SK-N-SH (cell line): ENCODE measurements around the gene SMG1. TPM values are rescaled to one million over a fixed set of nuclear protein-coding genes. Genes with fewer than 3 reads are reported as not detected.

Experiments used
- CTCF ChIA-PET: fragments of 300-600, 350-600 bp; formaldehyde crosslinking; extraction: SDS; loops from one replicate; lab custom pipeline; 2021; lab: Yijun Ruan, JAX
- POLR2A ChIA-PET: fragments of 350-600 bp; sonication (Branson Sonifier 250); formaldehyde crosslinking; extraction: SDS; loops from one replicate; lab custom pipeline; 2020; ENCODE audit warnings: antibody characterized with exemption, inconsistent platforms; lab: Yijun Ruan, JAX
- DNase-seq: peaks from one replicate; pipeline ENCODE4 v3.0.0; 2012
- H2AFZ ChIP-seq: fragments of 200-600 bp; sonication (generic); 2 replicates; pipeline ENCODE4 v1.8.1; 2016; ENCODE audit warnings: antibody characterized with exemption, mild to moderate bottlenecking, low read depth
- H3F3A ChIP-seq: fragments of 200-600 bp; sonication (generic); replicated peaks from 2 replicates; pipeline ENCODE3; 2016; ENCODE audit warnings: antibody characterized with exemption, mild to moderate bottlenecking; ENCODE audit not compliant: insufficient read depth
- H3K27ac ChIP-seq, 2 experiments: fragments of 200-500 bp in 1 of 2; fragments of 200-600 bp in 1 of 2; sonication (Bioruptor generic) in 1 of 2; sonication (generic), shearing (Covaris generic) in 1 of 2; 2 replicates each; pipeline versions ENCODE4 v1.5.1 to v1.6.1; 2014 to 2016; ENCODE audit warnings: low read depth in 2 of 2, inconsistent platforms in 1 of 2, low read length in 1 of 2, mild to moderate bottlenecking in 1 of 2, mixed read lengths in 1 of 2
- H3K27me3 ChIP-seq: fragments of 200-600 bp; sonication (generic), shearing (Covaris generic); 2 replicates; pipeline ENCODE4 v1.6.1; 2016; ENCODE audit warnings: mixed run types; ENCODE audit not compliant: insufficient read depth
- H3K36me3 ChIP-seq, 2 experiments: fragments of 200-500 bp in 1 of 2; fragments of 200-600 bp in 1 of 2; sonication (Bioruptor generic) in 1 of 2; sonication (generic) in 1 of 2; replicated peaks in 1 of 2; 2 replicates each; pipeline versions ENCODE3 to v1.5.1; 2014 to 2016; ENCODE audit warnings: low read length in 1 of 2, mild to moderate bottlenecking in 1 of 2; ENCODE audit not compliant: insufficient read depth in 2 of 2, control insufficient read depth in 1 of 2
- H3K4me1 ChIP-seq, 2 experiments: fragments of 200-500 bp in 1 of 2; fragments of 200-600 bp in 1 of 2; sonication (Bioruptor generic) in 1 of 2; sonication (generic), shearing (Covaris generic) in 1 of 2; 2 replicates each; pipeline versions ENCODE4 v1.5.1 to v1.6.1; 2014 to 2016; ENCODE audit warnings: low read depth in 1 of 2, low read length in 1 of 2, mixed run types in 1 of 2; ENCODE audit not compliant: insufficient read depth in 2 of 2, control insufficient read depth in 1 of 2
- H3K4me2 ChIP-seq: fragments of 200-600 bp; sonication (generic), shearing (Covaris generic); 2 replicates; pipeline ENCODE4 v1.6.1; 2017; ENCODE audit warnings: mixed run types
- H3K4me3 ChIP-seq, 2 experiments: fragments of 200-500 bp in 1 of 2; fragments of 200-600 bp in 1 of 2; sonication (Bioruptor generic) in 1 of 2; sonication (generic), shearing (Covaris generic) in 1 of 2; 2 replicates each; pipeline versions ENCODE4 v1.5.1 to v1.8.1; 2014 to 2016; ENCODE audit warnings: low read depth in 2 of 2, inconsistent platforms in 1 of 2, low read length in 1 of 2, mild to moderate bottlenecking in 1 of 2, mixed read lengths in 1 of 2, moderate library complexity in 1 of 2
- H3K79me2 ChIP-seq: fragments of 200-600 bp; sonication (generic); 2 replicates; pipeline ENCODE4 v1.8.1; 2017; ENCODE audit warnings: mild to moderate bottlenecking; ENCODE audit not compliant: insufficient read depth
- H3K9ac ChIP-seq: fragments of 200-600 bp; sonication (generic); 2 replicates; pipeline ENCODE4 v1.6.1; 2017; ENCODE audit warnings: mixed run types
- H3K9me2 ChIP-seq: fragments of 200-600 bp; sonication (generic); 2 replicates; pipeline ENCODE4 v1.6.1; 2017; ENCODE audit warnings: mixed run types
- H3K9me3 ChIP-seq: fragments of 200-600 bp; sonication (generic); 2 replicates; pipeline ENCODE4 v1.6.1; 2017; ENCODE audit warnings: mixed run types, mild to moderate bottlenecking, moderate library complexity
- H4K20me1 ChIP-seq: fragments of 200-600 bp; sonication (generic); 2 replicates; pipeline ENCODE4 v1.6.1; 2017; ENCODE audit warnings: mild to moderate bottlenecking, mixed run types; ENCODE audit not compliant: insufficient read depth
- CHD2 ChIP-seq: fragments of 150-350 bp; IDR thresholded peaks from 2 replicates; pipeline ENCODE4 v1.6.1; 2018; ENCODE audit warnings: low read length; ENCODE audit not compliant: partially characterized antibody
- CTCF ChIP-seq: fragments of 200-600 bp; sonication (generic); IDR thresholded peaks from 2 replicates; pipeline ENCODE4 v1.6.1; 2017; ENCODE audit warnings: antibody characterized with exemption, mild to moderate bottlenecking, moderate library complexity
- EP300 ChIP-seq, 2 experiments: IDR thresholded peaks; 2 replicates each; pipeline versions ENCODE4 v1.4.0 to v1.6.1; 2012; ENCODE audit warnings: borderline replicate concordance in 1 of 2, low read depth in 1 of 2, low read length in 1 of 2
- EZH2phosphoT487 ChIP-seq: fragments of 200-600 bp; sonication (generic); IDR thresholded peaks from 2 replicates; pipeline ENCODE4 v1.6.1; 2017; ENCODE audit warnings: low read depth, mixed run types, mild to moderate bottlenecking, antibody characterized with exemption, moderate library complexity, borderline replicate concordance
- GABPA ChIP-seq: IDR thresholded peaks from 2 replicates; pipeline ENCODE4 v1.4.0; 2012; ENCODE audit warnings: low read depth, mild to moderate bottlenecking
- MAX ChIP-seq: IDR thresholded peaks from 2 replicates; pipeline ENCODE4 v1.4.0; 2012; ENCODE audit warnings: low read depth
- NFIC ChIP-seq: IDR thresholded peaks from 2 replicates; pipeline ENCODE4 v1.4.0; 2012; ENCODE audit warnings: borderline replicate concordance
- NRF1 ChIP-seq: IDR thresholded peaks from 2 replicates; pipeline ENCODE4 v1.6.1; 2012; ENCODE audit warnings: low read depth, mild to moderate bottlenecking, low read length
- POLR2AphosphoS5 ChIP-seq: IDR thresholded peaks from 2 replicates; pipeline ENCODE4 v1.6.1; 2012; ENCODE audit warnings: low read depth, low read length
- REST ChIP-seq: IDR thresholded peaks from 2 replicates; pipeline ENCODE4 v1.6.1; 2012; ENCODE audit warnings: mild to moderate bottlenecking, low read depth, low read length, moderate library complexity
- TCF12 ChIP-seq: IDR thresholded peaks from 2 replicates; pipeline ENCODE4 v1.4.0; 2012
- TEAD4 ChIP-seq: IDR thresholded peaks from 2 replicates; pipeline ENCODE4 v1.4.0; 2012; ENCODE audit warnings: mild to moderate bottlenecking, borderline replicate concordance; ENCODE audit not compliant: insufficient read depth
- USF2 ChIP-seq: fragments of 150-350 bp; IDR thresholded peaks from 2 replicates; pipeline ENCODE4 v1.6.1; 2017; ENCODE audit warnings: antibody characterized with exemption, low read length, low read depth, borderline replicate concordance
- YY1 ChIP-seq: IDR thresholded peaks from 2 replicates; pipeline ENCODE4 v1.4.0; 2012; ENCODE audit warnings: low read depth, mild to moderate bottlenecking
- ZBTB33 ChIP-seq: IDR thresholded peaks from 2 replicates; pipeline ENCODE4 v1.4.0; 2012; ENCODE audit warnings: low read depth, borderline replicate concordance
- WGBS: methylation state at CpG from one replicate; pipeline ENCODE4 v1.1.6; 2017; ENCODE audit warnings: low lambda C conversion rate; 5-methylcytosine and 5-hydroxymethylcytosine counted together
- polyA plus RNA-seq, 3 experiments: library from polyadenylated mRNA; depleted of rRNA; stranded (reverse); fragments of >200 nt; gene quantifications; 2 replicates each; pipeline ENCODE4 v1.2.3, GENCODE V29; 2012

Gene SMG1
- polyA plus RNA-seq, 1 of the 3 experiments (the other 2 are of a cell fraction): 11.2 TPM

- Histone ChIP-seq H3K27ac (no peak overlapping the region), H3K4me3 (no peak overlapping the region), H2AFZ (no peak overlapping the region), H3K9me2 (no peaks in the 10 kb centered on the region), H3K36me3 (peaks cover 46 to 47% of the 10 kb centered on the region in 2 experiments), H4K20me1 (no peaks in the 10 kb centered on the region), H3K4me1 (no peaks in the 10 kb centered on the region), H3K9me3 (no peaks in the 10 kb centered on the region), H3K4me2 (no peak overlapping the region), H3K27me3 (no peaks in the 10 kb centered on the region), H3F3A (peaks cover 3% of the 10 kb centered on the region), H3K9ac (no peak overlapping the region), H3K79me2 (no peaks in the 10 kb centered on the region)
- ChIA-PET POLR2A (no interaction called here), CTCF (interaction anchor here (1.3 kb wide), 1 partner anchor 15 kb away, joined by 3 read pairs; no protein-coding TSS in a partner anchor)
- WGBS: 98% methylated on average over 4 of the region's 4 CpGs
- no peak for TF ChIP-seq MAX
- TF ChIP-seq EP300 (IDR thresholded peaks at IDR 0.05; ENCODE audit: borderline replicate concordance in 1 of 2, low read depth in 1 of 2, low read length in 1 of 2): no peak
- TF ChIP-seq NRF1: no peak
- no peak for TF ChIP-seq POLR2AphosphoS5
- no peak for TF ChIP-seq TCF12
- TF ChIP-seq USF2: no peak
- no peak for TF ChIP-seq REST
- no peak for TF ChIP-seq TEAD4
- no peak for TF ChIP-seq EZH2phosphoT487
- TF ChIP-seq GABPA: no peak
- no peak for TF ChIP-seq YY1
- DNase-seq: no peak
Observed at GRCh38 chr16:18827890-18828289, 98.3 kb downstream of the SMG1 start.

- Histone ChIP-seq H3K4me2 (no peak overlapping the region), H3K4me3 (no peak overlapping the region), H3K4me1 (no peaks in the 10 kb centered on the region), H3K27me3 (no peaks in the 10 kb centered on the region), H3K9me3 (no peaks in the 10 kb centered on the region), H3K9ac (no peak overlapping the region), H4K20me1 (no peaks in the 10 kb centered on the region), H3F3A (peaks cover 11% of the 10 kb centered on the region), H3K79me2 (no peaks in the 10 kb centered on the region), H3K9me2 (no peaks in the 10 kb centered on the region), H2AFZ (no peak overlapping the region), H3K27ac (no peak overlapping the region), H3K36me3 (peaks cover 45 to 62% of the 10 kb centered on the region in 2 experiments)
- WGBS: 80% methylated on average over 3 of the region's 3 CpGs
- no peak for DNase-seq
- POLR2A ChIA-PET: interaction anchor here (0.6 to 2.0 kb wide), 2 partner anchors 15 to 26 kb away, joined by 4 to 5 read pairs; partner anchors contain the start of genes ARL6IP1 and RPS15A
- CTCF ChIA-PET: interaction anchor here (0.6 to 1.3 kb wide), 3 partner anchors 14 to 1615 kb away, joined by 3 to 5 read pairs (median 3); no protein-coding TSS in a partner anchor
- no peak for TF ChIP-seq NFIC
- TF ChIP-seq ZBTB33: no peak
- no peak for TF ChIP-seq USF2
- TF ChIP-seq CTCF: no peak
- TF ChIP-seq TCF12: no peak
- no peak for TF ChIP-seq YY1
- no peak for TF ChIP-seq EP300 (IDR thresholded peaks at IDR 0.05; ENCODE audit: borderline replicate concordance in 1 of 2, low read depth in 1 of 2, low read length in 1 of 2)
- TF ChIP-seq CHD2: no peak
Observed at GRCh38 chr16:18816286-18816685, 109.9 kb downstream of the SMG1 start.
